HG02678 (cell line): ENCODE results near the gene PRAF2.
A peak's percentile ranks its signal among the peaks of the same experiment; 100 is the strongest.

Experiments used
- ATAC-seq: cut with Tn5 transposase; IDR thresholded peaks from one replicate; pipeline ENCODE4 v1.9.1; 2021; ENCODE audit warnings: mild to moderate bottlenecking, moderate library complexity; ENCODE audit not compliant: unreplicated experiment

The PRAF2 gene

GRCh38 chrX:49075347-49075746 is 1.5 kb upstream of the PRAF2 start:
- no peak for ATAC-seq

- no peak for ATAC-seq
These were observed 1.1 kb downstream of the PRAF2 start for GRCh38 chrX:49072712-49073095.

- ATAC-seq = no peak
These were observed 1.7 kb downstream of the PRAF2 start for GRCh38 chrX:49071877-49072711.

GRCh38 chrX:49070988-49071387 is 2.8 kb downstream of the PRAF2 start:
- no peak for ATAC-seq

- no peak for ATAC-seq
These were observed 4.8 kb downstream of the PRAF2 start for GRCh38 chrX:49069038-49069437.

GRCh38 chrX:49067285-49068120 is 6.3 kb downstream of the PRAF2 start:
- no peak for ATAC-seq

- no peak for ATAC-seq
These were observed 7.1 kb downstream of the PRAF2 start for GRCh38 chrX:49066690-49067089.

GRCh38 chrX:49066278-49066677 is 7.5 kb downstream of the PRAF2 start:
- no peak for ATAC-seq

GRCh38 chrX:49064735-49065134 is 9.1 kb downstream of the PRAF2 start:
- ATAC-seq = no peak

GRCh38 chrX:49064303-49064702 is 9.5 kb downstream of the PRAF2 start:
- ATAC-seq = no peak

- ATAC-seq = no peak
These were observed 10.1 kb downstream of the PRAF2 start for GRCh38 chrX:49063715-49064114.

GRCh38 chrX:49061916-49062315 is 11.9 kb downstream of the PRAF2 start:
- no peak for ATAC-seq

- ATAC-seq = no peak
These were observed 12.3 kb downstream of the PRAF2 start for GRCh38 chrX:49061490-49061889.

GRCh38 chrX:49060914-49061313 is 12.9 kb downstream of the PRAF2 start:
- no peak for ATAC-seq

- ATAC-seq = no peak
These were observed 14.1 kb downstream of the PRAF2 start for GRCh38 chrX:49059681-49060085.

GRCh38 chrX:49059201-49059600 is 14.6 kb downstream of the PRAF2 start:
- no peak for ATAC-seq

- ATAC-seq = no peak
These were observed 15.0 kb downstream of the PRAF2 start, which contains the start of gene CCDC120 for GRCh38 chrX:49058794-49059193. Gene CCDC120, plus strand, starts transcription at chrX:49058999. Its CDS starts 3,043 bp downstream, at chrX:49062042.

GRCh38 chrX:49054073-49054762 is 19.6 kb downstream of the PRAF2 start:
- ATAC-seq = no peak

GRCh38 chrX:49053223-49054072 is 20.4 kb downstream of the PRAF2 start:
- ATAC-seq = peak; percentile 54

GRCh38 chrX:49043987-49044281 is 29.9 kb downstream of the PRAF2 start:
- no peak for ATAC-seq
